ENCODE results near the gene CEP55.

CEP55 gene

DNA sequence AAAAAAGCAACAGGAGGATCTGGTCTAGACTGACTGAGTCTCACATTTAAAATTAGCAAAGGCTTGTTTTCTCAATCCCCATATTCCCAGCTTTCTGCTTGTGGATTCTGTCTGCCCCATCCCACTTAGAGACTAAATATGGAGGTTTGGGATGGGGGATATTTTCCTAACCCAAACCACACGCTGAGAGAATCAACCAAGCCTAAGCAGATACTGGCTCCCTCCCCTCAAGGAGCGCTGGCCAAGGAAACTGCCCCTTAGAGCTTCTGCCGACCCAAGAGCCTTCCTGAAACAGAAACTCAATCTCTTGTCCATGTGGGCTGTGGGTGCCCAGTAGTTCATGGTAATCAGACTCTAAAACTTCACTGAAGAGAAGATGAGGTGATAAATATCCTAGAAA lies 74.0 kb downstream of the CEP55 start:
- Histone ChIP-seq H3K9me3 (no peaks in the 10 kb centered on the region), H3K27me3 (ENCODE audit: low read depth) (peaks cover 34% of the 10 kb centered on the region), H3K4me3 (no peak overlapping the region), H3K4me1 (no peaks in the 10 kb centered on the region), H3K36me3 (replicated peaks) (no peaks in the 10 kb centered on the region)
- in situ Hi-C loops (cut with MboI; ENCODE audit: low sequenced_read_pairs): no loop called here
- DNase-seq (ENCODE audit: low spot score in 2 of 2): no peak

- Histone ChIP-seq H3K27me3 (ENCODE audit: low read depth) (peaks cover 29% of the 10 kb centered on the region), H3K4me3 (no peak overlapping the region)
- in situ Hi-C loops (cut with MboI; ENCODE audit: low sequenced_read_pairs): no loop called here
These were observed 76.2 kb downstream of the CEP55 start for GRCh38 chr10:93572606-93573005.

DNA sequence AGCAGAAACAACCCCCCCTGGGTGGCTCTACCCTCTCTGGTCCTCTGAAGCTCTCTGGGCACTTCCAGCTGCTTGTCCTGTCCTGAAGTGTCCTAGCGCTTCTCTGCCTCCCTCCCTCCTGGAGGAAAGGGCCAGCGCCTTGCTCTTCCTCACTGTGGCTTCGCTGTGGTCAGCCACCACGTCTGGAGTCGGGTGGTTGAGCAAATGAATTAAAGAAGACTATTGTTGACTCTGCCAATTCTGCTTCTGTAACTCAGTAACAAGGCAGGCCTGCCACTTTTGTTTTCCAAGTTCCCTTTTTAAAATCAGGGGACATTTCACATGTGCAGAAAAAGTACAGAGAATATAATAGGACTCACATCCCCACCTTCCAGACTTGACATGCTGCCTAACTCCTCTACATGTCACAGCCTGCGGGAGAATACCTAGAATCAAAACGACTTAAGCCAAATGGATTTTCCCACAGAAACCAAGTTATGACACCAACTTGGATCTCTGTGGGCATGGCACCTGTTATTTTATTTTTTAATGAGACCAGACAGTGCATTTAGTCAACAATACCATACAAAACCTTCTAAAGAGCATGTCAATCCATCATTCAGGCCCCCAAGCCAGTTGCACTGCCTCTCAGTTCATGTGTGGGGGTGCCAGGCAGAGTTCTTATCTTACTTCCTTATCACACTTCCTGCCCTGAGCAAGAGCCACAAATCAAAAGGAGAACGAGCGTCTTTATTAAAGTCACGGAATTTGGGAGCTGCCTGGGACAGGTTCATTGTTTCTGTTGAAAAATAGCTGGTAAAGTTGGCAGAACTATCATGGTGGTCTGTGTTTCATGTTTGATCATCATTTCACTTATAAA lies 76.9 kb downstream of the CEP55 start:
- Histone ChIP-seq H3K4me1 (no peaks in the 10 kb centered on the region), H3K36me3 (replicated peaks) (no peaks in the 10 kb centered on the region), H3K27me3 (ENCODE audit: low read depth) (peaks cover 29% of the 10 kb centered on the region), H3K4me3 (no peak overlapping the region), H3K9me3 (no peaks in the 10 kb centered on the region)
- in situ Hi-C loops (cut with MboI; ENCODE audit: low sequenced_read_pairs): no loop called here
- DNase-seq (ENCODE audit: low spot score in 2 of 2): no peak

More at GRCh38 chr10:93572606-93573005, 76.2 kb downstream of the CEP55 start:
- Histone ChIP-seq H3K36me3 (replicated peaks) (no peaks in the 10 kb centered on the region), H3K9me3 (no peaks in the 10 kb centered on the region), H3K4me1 (no peaks in the 10 kb centered on the region)
- no peak for DNase-seq (ENCODE audit: low spot score in 2 of 2)

GRCh38 chr10:93573924-93574323 lies 77.5 kb downstream of the CEP55 start:
- H3K4me3 ChIP-seq: no peak overlapping the region
- no peak for DNase-seq (ENCODE audit: low spot score in 2 of 2)
- no peaks in the 10 kb centered on the region for H3K4me1 ChIP-seq
- in situ Hi-C loops (cut with MboI; ENCODE audit: low sequenced_read_pairs): no loop called here
- peaks cover 29% of the 10 kb centered on the region for H3K27me3 ChIP-seq (ENCODE audit: low read depth)
- H3K9me3 ChIP-seq: no peaks in the 10 kb centered on the region
- H3K36me3 ChIP-seq (replicated peaks): no peaks in the 10 kb centered on the region

- in situ Hi-C loops (cut with MboI; ENCODE audit: low sequenced_read_pairs): no loop called here
- peaks cover 22% of the 10 kb centered on the region for H3K27me3 ChIP-seq (ENCODE audit: low read depth)
- H3K4me3 ChIP-seq: no peak overlapping the region
- DNase-seq (ENCODE audit: low spot score in 2 of 2): no peak
- H3K4me1 ChIP-seq: no peaks in the 10 kb centered on the region
- no peaks in the 10 kb centered on the region for H3K9me3 ChIP-seq
- H3K36me3 ChIP-seq (replicated peaks): no peaks in the 10 kb centered on the region
These were observed 80.5 kb downstream of the CEP55 start for GRCh38 chr10:93576888-93577287.

GRCh38 chr10:93577565-93577964 lies 81.2 kb downstream of the CEP55 start:
- DNase-seq (ENCODE audit: low spot score in 2 of 2): no peak

More at GRCh38 chr10:93577565-93577964, 81.2 kb downstream of the CEP55 start:
- Histone ChIP-seq H3K9me3 (no peaks in the 10 kb centered on the region), H3K4me1 (no peaks in the 10 kb centered on the region), H3K4me3 (no peak overlapping the region), H3K36me3 (replicated peaks) (no peaks in the 10 kb centered on the region), H3K27me3 (ENCODE audit: low read depth) (peaks cover 18% of the 10 kb centered on the region)
- in situ Hi-C loops (cut with MboI; ENCODE audit: low sequenced_read_pairs): no loop called here

All from HAP-1 (cell line).